Activated CD8-positive, alpha-beta memory T cell treated with anti-CD3 and anti-CD28 coated beads, Interleukin-2, amount 50 U/mL, for 1 hour (primary cell): ENCODE measurements around the gene USP31.

ENCODE experiments used
- DNase-seq: peaks from one replicate; pipeline ENCODE4 v3.0.0-alpha.2; 2020; ENCODE audit errors: extremely low read depth

USP31 gene

DNA sequence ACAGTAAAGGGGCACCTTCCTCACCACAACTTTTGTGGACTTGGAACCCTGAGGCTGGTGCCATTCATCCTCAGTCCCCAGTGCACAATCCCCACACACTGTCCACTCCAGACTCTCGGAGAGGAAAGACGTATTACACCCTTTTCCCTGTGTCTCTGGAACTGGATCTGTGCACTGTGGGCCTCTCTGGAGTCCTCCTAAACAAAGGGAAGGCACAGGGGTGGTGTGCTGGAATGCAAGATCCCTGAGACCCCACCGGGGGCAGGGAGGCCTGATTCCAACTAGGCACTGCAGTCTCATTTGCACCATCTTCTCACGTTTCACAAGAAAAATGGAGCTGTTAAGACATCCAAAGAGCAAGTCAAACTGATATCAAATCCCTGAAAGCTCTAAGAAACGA lies 89.8 kb downstream of the USP31 start:
- DNase-seq = no peak

DNA sequence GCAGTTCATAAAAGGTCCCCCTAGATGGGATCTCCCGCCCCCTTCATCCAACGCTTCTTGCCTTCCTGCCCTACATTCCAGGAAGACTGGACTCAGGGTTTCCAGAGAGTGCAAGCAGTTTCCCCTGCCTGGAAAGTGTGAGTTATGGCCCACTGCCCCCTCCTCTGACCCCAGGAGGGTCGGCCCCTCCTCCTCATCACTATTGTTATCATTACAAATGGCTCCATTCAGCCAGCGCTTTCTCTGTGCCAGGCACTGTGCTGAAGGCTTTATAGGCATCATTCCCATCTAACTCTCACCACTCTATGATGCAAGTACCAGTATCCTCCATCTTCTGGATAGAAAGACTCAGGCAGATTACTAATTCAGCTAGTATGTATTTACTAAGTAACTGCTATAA lies 90.7 kb downstream of the USP31 start:
- no peak for DNase-seq

DNA sequence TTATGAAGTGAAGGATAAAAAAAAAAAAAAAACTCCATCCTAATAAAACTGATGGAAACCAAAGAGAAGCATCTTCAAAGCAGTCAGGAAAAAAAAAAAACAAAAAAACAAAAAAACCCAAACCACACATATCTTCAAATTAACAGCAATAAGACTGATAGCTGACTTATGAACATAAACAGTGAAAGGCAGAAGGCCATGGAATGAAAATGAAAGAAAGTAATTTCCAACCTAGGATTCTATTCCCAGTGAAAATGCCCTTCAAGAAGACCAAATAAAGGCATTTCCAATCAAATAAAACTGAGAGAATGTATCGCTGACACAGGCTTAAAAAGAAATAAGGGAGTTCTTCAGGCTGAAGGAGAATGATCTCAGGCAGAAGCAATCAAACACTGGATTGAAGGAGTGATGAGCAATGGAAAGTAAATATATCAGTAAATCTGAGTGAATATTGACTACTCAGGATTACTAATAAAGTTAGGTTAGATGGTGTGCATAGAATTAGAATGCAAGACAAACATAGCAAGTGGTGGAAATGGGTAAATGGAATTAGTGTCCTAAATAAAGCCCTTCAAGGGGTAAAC lies 92.1 kb downstream of the USP31 start:
- no peak for DNase-seq

DNA sequence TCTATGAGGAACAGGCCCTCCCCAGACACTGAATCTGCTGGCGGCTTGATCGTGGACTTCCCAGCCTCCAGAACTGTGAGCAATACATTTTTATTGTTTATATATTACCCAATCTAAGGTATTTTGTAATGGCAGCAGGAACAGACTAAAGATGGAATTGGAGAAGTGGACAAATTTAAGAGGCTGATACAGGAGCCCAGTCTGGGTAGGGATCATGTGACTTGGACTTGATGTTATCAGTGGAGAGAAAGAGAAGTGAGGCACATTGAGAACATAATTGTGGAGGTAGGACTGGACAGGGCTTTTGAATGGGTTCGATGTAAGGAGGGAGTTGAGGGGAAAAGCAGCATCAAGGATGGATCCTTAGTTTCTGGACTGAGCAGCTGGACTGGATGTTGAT lies 93.8 kb downstream of the USP31 start:
- no peak for DNase-seq

DNA sequence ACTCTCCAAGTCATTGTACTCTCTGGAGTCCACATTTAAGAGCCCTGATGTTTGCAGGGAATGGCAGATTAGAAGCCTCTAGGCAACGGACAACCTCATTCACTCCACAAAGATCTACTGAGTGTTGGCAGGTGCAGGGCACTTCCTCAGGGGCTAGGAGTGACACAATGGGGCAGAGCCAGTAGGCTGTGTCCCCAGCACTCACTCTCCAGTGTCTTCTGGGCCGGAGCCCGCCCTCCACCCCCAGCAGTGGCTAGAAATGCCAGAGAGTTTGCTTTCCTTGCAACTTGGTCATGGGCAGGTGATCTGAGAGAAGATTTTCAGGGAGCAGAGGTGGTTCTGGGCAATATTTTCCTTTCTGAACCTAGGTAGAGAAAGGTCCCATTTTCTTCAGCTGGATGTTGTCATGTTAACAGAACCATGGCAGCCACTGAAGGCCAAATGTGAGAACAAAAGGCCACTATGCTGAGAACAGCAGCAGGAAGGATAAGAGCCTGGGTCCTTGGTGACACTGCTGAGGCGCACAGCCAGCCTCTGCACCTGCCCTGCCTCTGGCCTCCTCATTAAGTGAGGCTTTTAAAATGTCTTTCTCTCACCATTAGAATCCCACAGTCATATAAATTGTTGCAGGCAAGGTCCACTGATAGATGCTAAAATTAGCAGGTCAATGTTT lies 96.2 kb downstream of the USP31 start:
- DNase-seq = no peak

DNA sequence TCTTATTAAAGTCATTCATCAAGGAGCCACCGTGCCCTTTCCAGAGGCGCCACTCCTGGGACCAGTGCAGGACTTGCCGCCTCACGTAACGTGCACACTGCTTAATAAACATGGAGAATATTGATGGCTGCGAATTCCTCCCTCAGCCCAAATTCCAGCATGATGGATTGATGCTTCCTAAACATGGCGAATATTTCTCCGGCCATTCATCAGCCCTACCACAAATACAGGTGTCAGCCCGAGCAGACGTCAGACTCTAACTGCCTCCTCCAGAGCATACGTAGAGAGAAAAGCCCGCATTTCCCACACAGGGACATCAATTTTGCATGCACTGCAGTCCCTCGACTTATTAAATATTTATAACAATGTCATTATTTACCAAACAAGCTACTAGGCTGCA lies 97.0 kb downstream of the USP31 start:
- no peak for DNase-seq

DNA sequence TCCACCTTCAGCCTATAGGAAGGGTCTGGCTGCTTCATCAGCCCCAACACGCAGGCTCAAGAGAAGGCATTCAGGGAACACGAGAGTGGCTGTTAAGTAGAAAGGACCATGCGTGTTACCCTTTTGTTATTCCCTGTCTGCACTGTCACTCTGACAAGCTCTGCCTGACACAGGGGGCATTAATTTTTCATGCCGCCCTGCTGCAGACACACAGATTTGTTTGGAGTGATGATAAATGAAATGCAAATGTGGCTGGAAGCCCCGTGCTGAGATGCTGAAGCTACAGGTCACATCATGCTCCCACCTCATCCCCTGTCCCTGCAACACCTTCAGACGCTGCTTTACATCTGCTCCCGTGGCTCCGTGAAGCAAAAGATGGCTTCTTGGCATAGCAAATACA lies 97.7 kb downstream of the USP31 start:
- no peak for DNase-seq

DNA sequence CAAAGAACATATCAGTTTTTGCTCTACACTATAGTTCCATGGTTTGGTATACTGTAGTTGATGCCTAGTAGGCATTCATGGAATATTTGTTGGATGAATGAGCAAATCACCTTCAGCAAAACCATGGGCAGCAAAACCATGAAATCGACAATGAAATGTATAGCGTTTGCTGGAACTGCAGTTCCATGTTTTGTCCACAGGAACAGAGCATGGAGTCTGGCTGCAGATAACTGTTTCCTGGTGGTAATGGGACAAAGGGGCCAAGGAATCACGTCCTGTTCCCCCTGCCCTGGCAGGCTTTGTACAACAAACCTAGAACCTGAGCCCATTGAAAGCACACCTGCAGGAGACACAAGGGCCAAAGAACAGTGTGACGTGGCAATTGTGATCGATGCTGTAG lies 101.1 kb downstream of the USP31 start:
- no peak for DNase-seq

DNA sequence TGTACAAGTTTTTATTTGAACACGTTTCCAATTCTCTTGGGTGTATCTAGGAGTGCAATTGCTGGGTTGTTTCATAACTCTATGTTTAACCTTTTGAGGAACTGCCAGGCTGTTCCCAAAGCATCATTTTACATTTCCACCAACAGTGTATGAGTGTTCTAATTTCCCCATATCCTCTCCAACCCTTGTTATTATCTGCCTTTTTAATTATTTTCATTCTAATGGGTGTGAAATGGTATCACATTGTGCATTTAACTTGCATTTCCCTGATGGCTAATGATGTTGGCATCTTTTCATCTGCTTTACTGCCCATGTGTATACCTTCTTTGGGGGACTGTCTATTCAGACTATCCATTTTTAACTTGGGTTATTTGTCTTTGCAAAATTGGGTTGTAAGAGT lies 104.2 kb downstream of the USP31 start:
- no peak for DNase-seq

DNA sequence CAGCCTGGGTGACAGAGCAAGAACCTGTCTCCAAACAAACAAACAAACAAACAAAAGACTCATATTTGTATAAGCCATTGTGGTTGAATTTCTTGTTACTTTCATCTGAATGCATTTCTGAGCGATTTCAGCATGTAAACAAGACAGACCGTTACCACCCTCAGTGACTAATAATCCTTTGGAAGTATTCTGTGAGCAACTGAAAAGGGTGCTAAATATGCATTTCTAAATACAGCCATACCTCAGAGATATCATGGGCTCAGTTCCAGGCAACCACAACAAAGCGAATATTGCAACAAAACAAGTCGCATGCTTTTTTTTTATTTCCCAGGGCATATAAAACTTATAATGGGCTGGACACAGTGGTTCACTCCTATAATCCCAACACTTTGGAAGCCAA lies 109.0 kb downstream of the USP31 start:
- no peak for DNase-seq

DNA sequence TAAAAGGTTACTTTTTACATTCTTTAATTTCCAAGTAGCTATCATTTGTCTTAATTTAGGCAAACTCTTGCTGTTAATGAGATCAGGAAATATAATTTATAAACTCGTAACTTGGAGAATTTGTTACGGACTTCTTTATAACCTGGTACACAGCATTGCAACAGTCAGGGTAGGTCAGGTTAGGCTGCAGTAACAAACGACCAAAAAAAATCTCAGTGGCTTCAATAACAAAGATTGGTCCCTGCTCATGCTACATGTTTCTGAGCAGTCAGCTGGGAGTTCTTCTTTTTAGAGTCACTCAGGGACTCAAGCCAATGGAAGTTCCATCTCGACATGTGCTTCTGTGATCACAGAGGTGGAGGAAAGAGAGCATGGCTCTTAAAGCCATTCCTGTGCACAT lies 110.1 kb downstream of the USP31 start:
- no peak for DNase-seq

DNA sequence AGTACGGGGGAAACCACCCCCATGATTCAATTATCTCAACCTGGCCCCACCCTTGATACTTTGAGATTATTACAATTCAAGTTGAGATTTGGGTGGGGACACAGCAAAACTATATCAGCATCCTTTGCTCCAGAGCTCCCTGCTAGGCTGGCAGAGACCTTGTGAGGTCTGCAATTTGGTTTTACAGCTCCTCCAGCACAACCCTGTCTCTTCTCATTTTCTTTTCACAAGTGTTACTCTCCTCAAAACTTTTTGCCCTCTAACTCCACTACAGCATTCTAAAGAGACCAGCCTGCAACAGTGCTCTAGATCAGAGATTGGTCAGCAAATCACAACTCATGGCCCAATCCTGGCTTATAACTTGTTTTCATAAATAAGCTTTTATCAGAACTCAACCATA lies 114.0 kb downstream of the USP31 start:
- no peak for DNase-seq

DNA sequence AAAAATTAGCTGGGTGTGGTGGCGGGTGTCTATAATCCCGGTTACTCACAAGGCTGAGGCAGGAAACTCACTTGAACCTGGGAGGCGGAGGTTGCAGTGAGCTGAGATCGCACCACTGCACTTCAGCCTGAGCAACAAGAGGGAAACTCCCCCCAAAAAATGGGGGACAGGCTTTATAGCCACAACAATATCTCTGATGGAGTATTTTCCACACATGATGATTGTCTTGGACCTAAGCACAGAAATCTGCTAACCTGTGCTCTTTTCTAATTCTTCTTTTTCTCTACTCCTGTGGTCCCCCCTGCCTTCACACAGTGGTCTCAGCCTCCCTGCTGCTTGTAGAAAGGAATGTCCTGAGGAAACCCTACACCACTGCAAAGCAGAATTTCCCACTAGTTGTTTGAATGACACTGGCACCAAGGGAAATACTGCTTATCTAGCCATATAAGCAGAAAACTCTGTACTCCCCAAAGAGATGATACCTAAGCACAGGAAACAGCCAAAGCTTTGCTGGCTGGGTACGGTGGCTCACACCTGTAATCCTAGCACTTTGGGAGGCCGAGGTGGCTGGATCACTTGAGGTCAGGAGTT lies 117.6 kb downstream of the USP31 start:
- no peak for DNase-seq

DNA sequence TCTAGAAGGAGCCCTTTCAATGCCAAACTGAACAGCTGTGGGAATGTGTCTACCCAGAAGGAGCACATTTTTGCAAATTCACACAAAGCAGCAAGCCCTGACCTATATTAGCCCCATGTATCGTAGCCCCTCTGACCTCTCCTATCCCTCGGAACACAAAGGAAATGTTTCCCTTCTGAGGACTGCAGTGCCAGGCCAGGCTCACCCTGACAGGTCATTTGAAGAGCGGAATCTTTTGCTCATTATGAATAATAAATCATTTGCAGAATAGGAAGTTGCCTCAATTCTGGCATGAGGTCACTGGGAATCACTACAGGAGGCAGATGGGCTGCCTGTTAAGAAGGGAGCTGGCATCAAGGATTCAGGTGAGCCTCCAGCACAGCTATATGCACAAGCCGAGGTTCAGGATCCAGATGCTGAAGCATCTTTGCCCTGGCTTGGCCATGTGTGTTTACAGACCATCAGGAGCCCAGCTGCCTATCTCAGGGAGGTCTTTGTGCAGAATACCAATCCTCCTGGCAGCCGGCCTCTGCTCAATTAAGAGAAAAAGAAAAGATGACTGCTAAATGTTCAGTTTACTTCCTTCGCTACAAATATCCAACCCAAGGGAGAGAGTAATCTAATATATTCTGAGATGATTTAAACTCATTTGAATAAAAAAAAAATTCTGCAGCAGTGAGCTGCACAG lies 119.4 kb downstream of the USP31 start:
- no peak for DNase-seq

DNA sequence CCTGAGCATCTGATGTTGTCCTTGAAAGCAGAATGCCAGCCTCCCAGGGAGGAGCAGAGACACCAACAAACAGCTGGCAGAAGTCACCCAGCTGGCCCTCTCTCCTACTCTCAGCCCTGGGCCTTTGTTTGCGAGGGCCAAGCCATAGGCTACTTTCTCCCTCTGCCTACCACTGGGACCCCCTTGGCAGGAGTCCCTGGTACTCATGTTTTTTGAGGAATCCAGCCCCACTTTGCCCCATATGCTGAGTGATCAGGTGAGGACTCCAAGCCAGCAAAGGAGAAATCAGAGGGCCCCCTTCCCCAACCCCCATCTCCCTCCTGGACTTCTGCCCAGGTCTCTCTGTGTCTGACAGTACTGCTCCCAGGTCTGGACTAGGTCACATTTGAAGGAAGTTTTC lies 121.9 kb downstream of the USP31 start:
- no peak for DNase-seq

DNA sequence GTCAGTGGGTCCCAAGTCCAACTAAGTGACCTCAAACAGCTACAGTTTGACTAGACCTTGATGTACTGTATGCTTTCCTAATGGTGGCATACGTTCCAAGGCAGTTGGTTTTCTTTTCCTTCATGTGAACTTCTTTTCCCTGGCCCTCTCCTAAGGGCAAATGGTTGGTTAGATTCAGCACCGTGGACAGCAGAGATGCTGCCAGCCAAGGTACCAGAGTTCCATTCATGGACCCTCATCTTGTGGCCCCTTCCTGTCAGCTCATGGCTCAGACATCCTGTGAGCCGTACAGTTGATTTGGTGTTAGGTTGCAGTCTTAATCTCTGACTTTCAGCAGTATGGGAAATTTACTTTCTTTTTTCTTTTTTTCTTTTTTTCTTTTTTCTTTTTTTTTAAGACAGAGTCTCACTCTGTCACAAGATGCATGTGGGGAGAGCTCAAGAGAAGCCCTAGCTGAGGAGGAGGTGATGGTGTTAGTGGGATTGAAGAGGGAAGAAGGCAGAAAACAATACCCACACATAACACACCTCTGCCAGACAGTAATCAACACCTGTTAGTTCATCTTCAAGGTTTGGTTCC lies 122.4 kb downstream of the USP31 start:
- no peak for DNase-seq

DNA sequence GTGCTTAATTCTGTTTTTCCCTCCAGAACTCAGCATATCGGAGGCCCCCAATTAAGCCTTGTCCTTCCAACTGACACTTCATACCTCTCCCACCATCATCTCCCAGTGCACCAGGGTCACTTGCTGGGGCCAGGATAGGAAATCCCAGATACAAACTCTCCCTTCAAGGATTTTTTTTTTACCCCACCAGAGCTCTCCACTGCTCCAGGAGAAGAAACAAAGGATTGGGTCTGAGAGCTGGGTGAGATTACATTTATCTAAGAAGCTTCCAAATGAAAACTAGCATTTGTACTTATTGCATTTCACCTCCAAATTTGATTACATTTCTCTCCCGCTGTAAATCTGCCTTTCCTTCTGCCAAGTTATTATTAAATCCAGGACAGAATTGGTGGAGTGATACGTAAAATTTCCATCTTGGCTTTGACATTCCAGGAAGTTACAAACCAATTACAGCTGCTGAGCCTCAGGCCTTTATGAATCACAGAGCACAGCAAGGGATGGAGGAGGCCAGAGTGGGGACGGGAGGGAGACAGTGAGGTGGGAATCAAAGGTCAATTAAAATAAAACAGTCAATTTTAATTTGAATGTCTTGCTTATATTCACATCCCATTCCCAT lies 123.5 kb downstream of the USP31 start:
- DNase-seq = no peak

DNA sequence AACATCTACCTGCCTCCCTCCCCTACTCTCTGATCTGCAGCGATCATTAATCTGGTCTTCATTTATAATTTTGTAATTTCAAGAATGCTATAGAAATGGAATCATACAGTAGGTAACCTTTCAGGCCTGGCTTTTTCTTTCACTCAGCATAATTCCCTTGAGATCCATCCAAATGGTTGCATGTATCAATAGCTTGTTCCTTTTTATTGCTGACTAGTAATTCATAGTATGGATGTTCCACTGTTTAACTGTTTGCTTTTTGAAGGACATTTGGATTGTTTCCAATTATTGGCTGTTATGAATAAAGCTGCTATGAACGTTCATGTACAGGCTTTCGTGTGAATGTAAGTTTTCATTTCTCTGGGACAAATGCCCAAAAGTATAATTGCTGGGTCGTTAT lies 125.2 kb downstream of the USP31 start:
- DNase-seq = no peak

DNA sequence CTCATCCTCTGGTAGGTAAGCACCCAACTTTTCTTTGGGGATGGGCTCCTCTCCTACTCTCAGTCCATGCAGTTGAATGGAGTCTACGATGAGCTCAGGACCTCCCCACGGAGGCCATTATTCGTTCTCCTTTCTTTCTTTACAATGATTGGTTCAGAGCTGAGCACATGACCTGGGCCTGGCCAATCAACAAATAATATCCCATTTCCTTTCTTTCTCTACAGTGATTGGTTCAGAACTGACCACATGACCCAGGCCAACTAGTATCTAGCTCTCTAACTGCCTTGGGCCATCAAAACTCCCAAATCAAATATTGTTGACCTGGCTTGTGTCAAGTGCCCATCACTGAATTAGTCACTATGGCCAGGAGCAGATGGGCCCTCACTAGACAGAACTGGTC lies 129.2 kb downstream of the USP31 start:
- DNase-seq = no peak

DNA sequence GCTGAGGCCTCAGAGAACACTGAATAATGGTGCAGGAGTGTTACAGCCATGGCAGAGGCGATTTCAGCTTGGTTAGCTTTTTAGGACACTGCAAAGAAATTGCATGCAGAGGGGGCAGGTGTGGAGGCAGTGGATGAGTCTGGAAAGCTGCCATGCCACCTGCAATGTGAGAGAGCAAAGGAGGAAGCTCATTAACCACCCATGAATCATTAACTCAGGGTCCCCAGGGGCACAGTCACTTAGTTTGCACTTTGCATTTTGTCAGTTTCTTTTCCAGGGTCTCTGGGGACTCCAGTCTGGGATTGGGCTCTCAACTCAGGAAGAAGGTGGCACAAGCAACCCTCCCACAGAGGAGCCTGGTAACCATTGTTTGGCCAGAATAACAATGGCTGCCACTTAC lies 132.9 kb downstream of the USP31 start:
- DNase-seq = no peak

DNA sequence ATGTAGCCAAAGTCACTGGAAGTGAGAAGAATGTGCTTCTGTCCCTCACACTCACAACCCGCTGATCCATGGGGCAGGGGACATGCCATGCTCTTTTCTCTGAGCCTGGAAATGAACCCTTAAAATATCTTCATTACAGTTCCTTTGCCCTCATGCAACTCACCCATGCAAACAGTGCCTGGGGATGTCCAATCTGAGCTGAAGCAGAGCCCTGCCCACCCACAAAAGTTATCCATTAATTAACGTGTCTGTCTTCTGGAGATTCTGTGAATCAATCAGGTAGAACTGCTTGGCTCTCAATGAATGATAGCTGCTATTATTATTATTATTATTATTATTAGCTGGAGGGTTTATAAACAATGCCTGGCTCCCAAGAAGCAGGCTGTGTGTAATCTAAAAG lies 133.7 kb downstream of the USP31 start:
- no peak for DNase-seq

DNA sequence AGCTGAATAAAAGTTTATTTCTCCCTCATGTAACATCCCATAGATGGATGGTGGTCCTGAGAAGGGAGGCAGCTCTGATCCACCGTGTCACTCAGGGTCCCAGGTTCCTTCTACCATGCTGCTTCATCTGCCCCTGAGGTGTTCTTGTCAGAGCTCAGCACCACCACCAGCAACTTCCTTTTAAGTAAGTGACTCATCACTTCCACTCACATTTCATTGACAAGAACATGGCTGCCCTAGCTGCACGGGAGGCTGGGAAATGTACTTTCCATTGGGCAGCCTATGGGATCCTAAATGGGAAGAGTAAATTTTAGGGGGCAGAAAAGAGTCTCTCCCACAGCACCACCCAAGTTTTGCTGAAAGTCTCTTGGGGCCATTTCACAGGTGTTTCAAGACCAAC lies 134.7 kb downstream of the USP31 start:
- DNase-seq = no peak
